DND-41 (cell line): Measurements from ENCODE around the gene ACSL5.

Source experiments
- ATAC-seq: fragments of 200-7000 bp; cut with Tn5 transposase; 3 replicates; pipeline ENCODE4 v1.9.1; 2021; ENCODE audit warnings: low read depth; ENCODE audit not compliant: insufficient read depth
- DNase-seq: peaks from one replicate; pipeline ENCODE4 v3.0.0-alpha.2; 2020
- H2AFZ ChIP-seq: 2 replicates; pipeline ENCODE4 v1.6.0; 2012; ENCODE audit warnings: low read depth, low read length
- H3K27ac ChIP-seq: 2 replicates; pipeline ENCODE4 v1.5.1; 2012; ENCODE audit warnings: low read length, inconsistent platforms
- H3K27me3 ChIP-seq: fragments of 200-600 bp; sonication (generic); 2 replicates; pipeline ENCODE4 v1.6.0; 2012; ENCODE audit warnings: low read length, mild to moderate bottlenecking, inconsistent platforms; ENCODE audit not compliant: insufficient read depth, poor library complexity
- H3K36me3 ChIP-seq: 2 replicates; pipeline ENCODE4 v1.5.1; 2012; ENCODE audit warnings: low read length, inconsistent platforms; ENCODE audit not compliant: insufficient read depth
- H3K4me1 ChIP-seq: 2 replicates; pipeline ENCODE4 v1.5.1; 2012; ENCODE audit warnings: mild to moderate bottlenecking, low read length; ENCODE audit not compliant: insufficient read depth
- H3K4me2 ChIP-seq: 2 replicates; pipeline ENCODE4 v1.6.0; 2012; ENCODE audit warnings: mild to moderate bottlenecking, moderate library complexity, low read length, inconsistent platforms; ENCODE audit not compliant: insufficient read depth
- H3K4me3 ChIP-seq, 2 experiments: fragments of 200-600 bp in 1 of 2; shearing (Covaris generic) in 1 of 2; 2 replicates each; pipeline ENCODE4 v1.5.1; 2012 to 2016; ENCODE audit warnings: inconsistent platforms in 2 of 2, low read length in 2 of 2, mild to moderate bottlenecking in 2 of 2, low read depth in 1 of 2, moderate library complexity in 1 of 2
- H3K79me2 ChIP-seq: 2 replicates; pipeline ENCODE4 v1.6.0; 2012; ENCODE audit warnings: low read length, inconsistent platforms; ENCODE audit not compliant: insufficient read depth
- H3K9ac ChIP-seq: 2 replicates; pipeline ENCODE4 v1.6.0; 2012; ENCODE audit warnings: low read depth, mild to moderate bottlenecking, inconsistent platforms, low read length, moderate library complexity
- H3K9me3 ChIP-seq: 2 replicates; pipeline ENCODE4 v1.5.1; 2012; ENCODE audit warnings: low read length, moderate library complexity, mild to moderate bottlenecking, inconsistent platforms; ENCODE audit not compliant: insufficient read depth, severe bottlenecking
- H4K20me1 ChIP-seq: 2 replicates; pipeline ENCODE4 v1.6.0; 2012; ENCODE audit warnings: low read length; ENCODE audit not compliant: insufficient read depth
- EZH2 ChIP-seq: IDR thresholded peaks from 3 replicates; pipeline ENCODE4 v1.6.1; 2012; ENCODE audit warnings: borderline replicate concordance, low read depth, mild to moderate bottlenecking, moderate library complexity, low read length, inconsistent platforms; ENCODE audit not compliant: severe bottlenecking
- TF ChIP-seq, protein P1 (sequence below): IDR thresholded peaks from 2 replicates; pipeline ENCODE4 v1.5.1; 2012; ENCODE audit warnings: borderline replicate concordance, low read length, moderate library complexity, mild to moderate bottlenecking; ENCODE audit not compliant: poor library complexity, severe bottlenecking; ENCODE audit errors: extremely low read depth

Gene ACSL5

DNA sequence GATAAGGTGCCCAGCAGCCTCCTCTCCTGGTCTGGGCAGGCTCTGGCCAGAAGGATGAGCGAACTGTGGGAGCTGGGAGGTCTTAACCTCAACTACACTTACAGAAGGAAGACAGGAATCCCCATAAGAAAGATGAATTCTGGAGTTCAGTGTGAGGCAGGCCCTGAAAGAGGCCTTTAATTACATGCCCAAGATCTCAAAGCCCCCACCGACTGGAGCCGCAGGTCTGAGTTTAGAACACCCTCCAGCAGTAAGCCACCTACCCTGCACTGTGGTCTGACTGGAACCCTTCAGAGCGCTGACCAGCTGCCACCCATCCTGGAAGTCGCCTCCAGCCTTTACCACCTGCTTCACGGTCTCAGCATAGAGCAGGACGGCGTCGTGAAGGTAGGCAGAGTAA, 28.2 kb upstream of the ACSL5 start:
- Histone ChIP-seq H3K36me3 (no peaks in the 10 kb centered on the region), H3K4me1 (no peaks in the 10 kb centered on the region), H3K9ac (no peak overlapping the region), H3K4me3 (no peak overlapping the region), H3K27ac (no peak overlapping the region), H3K27me3 (no peaks in the 10 kb centered on the region), H3K9me3 (no peaks in the 10 kb centered on the region), H4K20me1 (no peaks in the 10 kb centered on the region), H3K4me2 (no peak overlapping the region), H3K79me2 (no peaks in the 10 kb centered on the region), H2AFZ (no peak overlapping the region)
- DNase-seq: no peak
- ATAC-seq: no peak
- TF ChIP-seq EZH2: no peak
- TF ChIP-seq, protein P1, sequence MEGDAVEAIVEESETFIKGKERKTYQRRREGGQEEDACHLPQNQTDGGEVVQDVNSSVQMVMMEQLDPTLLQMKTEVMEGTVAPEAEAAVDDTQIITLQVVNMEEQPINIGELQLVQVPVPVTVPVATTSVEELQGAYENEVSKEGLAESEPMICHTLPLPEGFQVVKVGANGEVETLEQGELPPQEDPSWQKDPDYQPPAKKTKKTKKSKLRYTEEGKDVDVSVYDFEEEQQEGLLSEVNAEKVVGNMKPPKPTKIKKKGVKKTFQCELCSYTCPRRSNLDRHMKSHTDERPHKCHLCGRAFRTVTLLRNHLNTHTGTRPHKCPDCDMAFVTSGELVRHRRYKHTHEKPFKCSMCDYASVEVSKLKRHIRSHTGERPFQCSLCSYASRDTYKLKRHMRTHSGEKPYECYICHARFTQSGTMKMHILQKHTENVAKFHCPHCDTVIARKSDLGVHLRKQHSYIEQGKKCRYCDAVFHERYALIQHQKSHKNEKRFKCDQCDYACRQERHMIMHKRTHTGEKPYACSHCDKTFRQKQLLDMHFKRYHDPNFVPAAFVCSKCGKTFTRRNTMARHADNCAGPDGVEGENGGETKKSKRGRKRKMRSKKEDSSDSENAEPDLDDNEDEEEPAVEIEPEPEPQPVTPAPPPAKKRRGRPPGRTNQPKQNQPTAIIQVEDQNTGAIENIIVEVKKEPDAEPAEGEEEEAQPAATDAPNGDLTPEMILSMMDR: no peak

DNA sequence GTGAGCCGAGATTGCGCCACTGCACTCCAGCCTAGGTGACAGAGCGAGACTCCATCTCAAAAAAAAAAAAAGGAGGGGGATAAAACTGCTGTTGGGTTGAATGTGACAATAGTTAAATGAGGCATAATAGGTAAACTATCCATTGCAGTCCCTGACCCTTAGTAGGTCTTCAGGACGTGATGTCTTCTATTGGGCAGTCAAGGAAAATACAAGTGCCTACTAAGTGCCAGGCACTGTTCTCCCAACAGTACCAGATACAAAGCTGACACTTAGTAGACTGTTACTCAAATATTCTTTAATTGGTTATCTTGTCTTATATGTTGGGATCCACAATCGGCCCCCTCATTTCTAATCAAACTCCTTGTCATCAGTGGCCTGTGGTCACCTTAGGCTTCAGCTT, 27.1 kb upstream of the ACSL5 start:
- no peaks in the 10 kb centered on the region for H3K9me3 ChIP-seq
- H4K20me1 ChIP-seq: no peaks in the 10 kb centered on the region
- no peaks in the 10 kb centered on the region for H3K27me3 ChIP-seq
- no peak overlapping the region for H3K4me3 ChIP-seq
- H2AFZ ChIP-seq: no peak overlapping the region
- no peaks in the 10 kb centered on the region for H3K36me3 ChIP-seq
- H3K4me1 ChIP-seq: no peaks in the 10 kb centered on the region
- H3K9ac ChIP-seq: no peak overlapping the region
- ATAC-seq (no peak), DNase-seq (no peak)
- H3K79me2 ChIP-seq: no peaks in the 10 kb centered on the region
- no peak for TF ChIP-seq EZH2
- TF ChIP-seq, protein P1: no peak
- no peak overlapping the region for H3K4me2 ChIP-seq
- no peak overlapping the region for H3K27ac ChIP-seq

DNA sequence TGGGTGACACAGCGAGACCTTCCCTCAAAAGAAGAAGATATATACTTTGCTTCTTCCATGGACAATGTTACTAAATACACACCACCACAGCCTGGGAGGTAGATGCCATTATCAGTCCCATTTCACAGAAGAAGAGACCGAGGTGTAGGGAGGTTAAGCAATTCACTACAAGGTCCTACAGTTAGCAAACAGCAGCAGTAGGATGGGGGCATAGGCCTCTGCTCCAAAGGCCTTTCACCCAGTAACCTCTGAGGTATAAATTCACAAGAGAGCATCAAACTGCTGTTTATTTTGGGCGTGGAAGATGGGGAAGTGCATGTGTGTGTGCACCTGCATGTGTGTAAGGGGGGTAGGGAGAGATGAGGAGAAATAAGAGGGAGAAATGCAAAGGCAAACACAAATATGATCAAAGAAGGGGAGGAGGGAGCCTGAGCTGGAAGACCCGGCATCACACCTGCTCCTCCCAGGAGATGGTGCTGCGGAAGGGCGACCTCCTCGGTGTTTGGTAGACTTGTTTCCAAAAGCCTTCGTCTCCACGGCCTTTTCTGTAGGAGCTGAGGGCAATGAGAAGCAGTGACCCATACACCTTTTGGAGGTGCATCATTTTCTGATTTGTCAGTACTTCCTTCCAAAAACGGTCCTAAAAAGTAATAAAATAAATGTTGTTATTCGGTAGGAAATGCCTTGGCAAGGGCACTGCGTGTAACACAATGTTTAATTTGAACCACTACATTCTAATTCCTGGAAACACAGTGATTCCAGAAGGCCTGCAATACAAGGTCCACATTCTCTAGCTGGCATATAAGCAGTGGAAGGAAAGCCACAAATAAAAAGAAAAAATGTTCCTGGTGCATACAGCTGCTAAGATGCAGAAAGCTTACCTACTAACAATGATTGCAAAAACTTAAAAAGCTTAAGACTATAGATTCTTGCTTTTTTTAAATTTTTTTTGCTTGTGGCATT, 25.9 kb upstream of the ACSL5 start:
- no peaks in the 10 kb centered on the region for H3K9me3 ChIP-seq
- no peak for ATAC-seq
- TF ChIP-seq EZH2: no peak
- TF ChIP-seq, protein P1: no peak
- no peak overlapping the region for H2AFZ ChIP-seq
- no peak overlapping the region for H3K27ac ChIP-seq
- H3K79me2 ChIP-seq: no peaks in the 10 kb centered on the region
- no peaks in the 10 kb centered on the region for H4K20me1 ChIP-seq
- H3K9ac ChIP-seq: no peak overlapping the region
- no peak overlapping the region for H3K4me2 ChIP-seq
- no peaks in the 10 kb centered on the region for H3K27me3 ChIP-seq
- H3K36me3 ChIP-seq: no peaks in the 10 kb centered on the region
- H3K4me3 ChIP-seq: no peak overlapping the region
- no peaks in the 10 kb centered on the region for H3K4me1 ChIP-seq
- DNase-seq: no peak
